ENCODE data around the gene IFIT1.

Gene IFIT1

DNA sequence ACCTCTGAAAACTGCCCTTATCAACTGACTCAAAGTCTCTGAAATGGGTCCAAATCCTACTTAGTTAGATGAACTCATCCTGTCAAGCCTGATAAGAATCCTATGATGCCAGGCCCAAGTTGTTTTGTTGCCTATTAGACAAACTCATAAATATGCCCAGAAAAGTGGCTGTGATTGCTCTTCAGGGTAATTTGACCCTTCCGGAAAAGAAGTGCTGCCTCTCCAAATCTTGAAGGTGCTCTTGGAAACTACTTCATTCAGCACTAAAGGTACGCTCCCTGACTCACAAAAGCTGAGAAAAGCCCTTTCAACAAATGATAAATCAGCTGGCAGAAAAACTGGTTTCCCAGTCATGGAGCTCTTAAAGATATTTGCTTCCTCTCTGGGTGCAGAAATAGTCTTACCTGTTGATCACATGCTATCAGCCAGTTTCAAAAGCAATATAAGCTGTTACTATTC is 28.6 kb downstream of the IFIT1 start:
- no peak overlapping the region for H3K27ac ChIP-seq (ENCODE audit: extremely low read depth, low read depth, low read length)
- TF ChIP-seq SCRT2 (tag by site-specific recombination; IDR thresholded peaks at IDR 0.05) (peak; percentile 65), ZNF37A (tag by site-specific recombination; IDR thresholded peaks at IDR 0.05) (no peak)
- ChIA-PET CTCF (interaction anchor here (0.9 kb wide), 1 partner anchor 45 kb away, joined by 3 read pairs; no protein-coding TSS in a partner anchor), POLR2A (no interaction called here)
- H3K4me3 ChIP-seq (ENCODE audit: low read depth, low read length), result no peak overlapping the region
- H3K9me3 ChIP-seq (ENCODE audit: control insufficient read depth, insufficient read depth, low read depth, low read length), result no peaks in the 10 kb centered on the region
- H3K36me3 ChIP-seq (ENCODE audit: control insufficient read depth in 2 of 2, insufficient read depth in 1 of 2, low read length in 2 of 2), result peaks cover 7 to 27% of the 10 kb centered on the region in 2 experiments
- 0 out of 2 replicates have a peak, but pooled peaks cover 3% of the 10 kb centered on the region for H3K4me1 ChIP-seq (ENCODE audit: control insufficient read depth, insufficient read depth, low read length)

DNA sequence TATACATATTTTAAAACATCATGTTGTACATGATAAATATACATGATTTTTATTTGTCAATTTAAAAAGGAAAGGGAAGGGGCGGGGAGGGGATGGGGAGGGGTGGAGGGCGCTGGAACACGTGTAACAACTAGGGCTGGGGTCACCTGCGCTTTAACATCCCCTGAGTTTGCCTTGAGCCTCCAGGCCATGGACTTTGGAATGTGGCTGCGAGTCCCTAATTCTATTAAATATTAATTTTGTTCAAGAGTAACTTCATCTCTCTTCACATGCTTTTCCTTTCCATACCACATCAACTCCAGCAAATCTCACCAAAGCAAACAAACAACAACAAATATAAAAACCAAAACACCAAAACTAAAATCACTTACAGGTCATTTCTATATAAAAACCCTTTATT is 32.6 kb downstream of the IFIT1 start:
- TF ChIP-seq ZBTB17 (tag by site-specific recombination; IDR thresholded peaks at IDR 0.05) (no peak), ZNF707 (tag by site-specific recombination; IDR thresholded peaks at IDR 0.05) (no peak), ZNF768 (tag by site-specific recombination; IDR thresholded peaks at IDR 0.05) (no peak), ZNF624 (tag by site-specific recombination; IDR thresholded peaks at IDR 0.05) (no peak)
- CTCF ChIA-PET, result interaction anchor here (0.6 to 2.2 kb wide), 2 partner anchors 140 to 349 kb away, joined by 3 to 7 read pairs; no protein-coding TSS in a partner anchor

DNA sequence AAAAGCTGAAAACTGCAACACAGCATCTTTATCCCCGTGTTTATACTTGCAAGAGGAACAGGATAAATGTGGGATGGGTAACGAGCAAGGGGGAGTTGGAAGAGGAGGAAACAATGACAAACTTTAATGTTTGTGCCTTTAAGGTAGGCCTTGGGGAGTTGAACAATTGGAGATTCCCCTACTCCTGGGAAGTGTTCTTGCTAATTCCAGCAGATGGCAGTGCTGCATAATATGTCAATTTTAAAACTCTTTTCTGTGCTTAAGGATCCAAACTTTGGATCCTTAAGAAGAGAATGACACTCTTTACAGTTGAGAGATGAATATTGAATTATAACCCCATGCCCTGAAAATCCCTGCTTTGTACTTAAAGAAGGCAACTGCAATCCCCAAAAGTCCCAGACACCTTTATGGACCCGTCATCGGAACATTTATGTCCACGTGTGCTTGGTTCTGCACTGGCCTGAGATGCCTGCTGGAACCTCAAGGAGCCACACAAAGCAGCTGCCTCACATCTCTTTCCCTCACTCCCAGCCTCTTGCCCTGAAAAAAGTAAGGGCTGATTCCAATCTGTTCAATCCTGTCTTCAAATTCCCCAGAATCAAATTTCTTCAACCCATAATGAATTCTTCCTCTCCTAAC is 33.9 kb downstream of the IFIT1 start:
- Histone ChIP-seq H3K4me1 (ENCODE audit: control insufficient read depth, insufficient read depth, low read length) (no peaks in the 10 kb centered on the region), H3K36me3 (ENCODE audit: control insufficient read depth in 2 of 2, insufficient read depth in 1 of 2, low read length in 2 of 2) (peaks cover 0 to 4% of the 10 kb centered on the region in 2 experiments; a peak in 1 of 3 replicates), H3K4me3 (ENCODE audit: low read depth, low read length) (no peak overlapping the region), H3K27ac (ENCODE audit: extremely low read depth, low read depth, low read length) (no peak overlapping the region), H3K9me3 (ENCODE audit: control insufficient read depth, insufficient read depth, low read depth, low read length) (no peaks in the 10 kb centered on the region)
- CTCF ChIA-PET, result interaction anchor here (0.5 to 2.2 kb wide), 9 partner anchors 40 to 1206 kb away, joined by 3 to 7 read pairs (median 3); no protein-coding TSS in a partner anchor
- POLR2A ChIA-PET, result no interaction called here
- TF ChIP-seq ZNF239 (tag by site-specific recombination; IDR thresholded peaks at IDR 0.05), result no peak
- TF ChIP-seq ZNF155 (tag by site-specific recombination; IDR thresholded peaks at IDR 0.05), result no peak
- peak; percentile 50 for TF ChIP-seq CTCF (tag by site-specific recombination; IDR thresholded peaks at IDR 0.05)
- peak; percentile 94 for TF ChIP-seq ZNF654 (tag by site-specific recombination; IDR thresholded peaks at IDR 0.05; ENCODE audit: low read depth)

More for the DNA sequence above, 32.6 kb downstream of the IFIT1 start:
- H3K36me3 ChIP-seq (ENCODE audit: control insufficient read depth in 2 of 2, insufficient read depth in 1 of 2, low read length in 2 of 2), result peaks cover 0 to 13% of the 10 kb centered on the region in 2 experiments; a peak in 1 of 3 replicates
- no peaks in the 10 kb centered on the region for H3K9me3 ChIP-seq (ENCODE audit: control insufficient read depth, insufficient read depth, low read depth, low read length)
- H3K27ac ChIP-seq (ENCODE audit: extremely low read depth, low read depth, low read length), result no peak overlapping the region
- no peaks in the 10 kb centered on the region for H3K4me1 ChIP-seq (ENCODE audit: control insufficient read depth, insufficient read depth, low read length)
- no peak overlapping the region for H3K4me3 ChIP-seq (ENCODE audit: low read depth, low read length)
- POLR2A ChIA-PET, result no interaction called here

DNA sequence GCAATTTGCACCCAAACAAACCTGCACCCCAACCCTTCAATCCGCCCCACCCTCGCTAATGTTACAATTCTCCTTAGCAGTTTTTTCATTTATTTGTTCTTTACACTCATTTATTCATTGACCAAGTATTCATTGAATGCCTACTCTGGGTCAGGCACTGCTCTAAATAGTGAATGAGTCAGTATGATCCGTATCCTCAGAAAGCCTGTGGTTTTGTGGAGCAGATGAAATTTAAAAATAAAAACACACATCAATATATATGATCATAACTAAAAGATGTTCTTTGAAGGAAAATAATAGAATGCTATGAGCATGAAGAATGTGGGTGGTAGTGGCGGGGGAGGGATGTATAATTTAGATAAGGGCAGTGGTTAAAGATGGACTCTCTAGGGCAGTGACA is 35.2 kb downstream of the IFIT1 start:
- no peak for TF ChIP-seq ZFP3 (tag by site-specific recombination; IDR thresholded peaks at IDR 0.05; ENCODE audit: low read depth)
- no peak for TF ChIP-seq ZNF24 (tag by site-specific recombination; IDR thresholded peaks at IDR 0.05)
- TF ChIP-seq SETDB1 (IDR thresholded peaks at IDR 0.05; ENCODE audit: insufficient read length, low read length), result no peak
- TF ChIP-seq ZNF560 (tag by site-specific recombination; IDR thresholded peaks at IDR 0.05; ENCODE audit: borderline replicate concordance), result no peak
- TF ChIP-seq ZNF23 (tag by site-specific recombination; IDR thresholded peaks at IDR 0.05; ENCODE audit: borderline replicate concordance), result no peak
- CTCF ChIA-PET, result interaction anchor here (0.7 to 2.9 kb wide), 6 partner anchors 10 to 412 kb away, joined by 3 to 16 read pairs (median 4); no protein-coding TSS in a partner anchor

More for the DNA sequence above, 35.2 kb downstream of the IFIT1 start:
- no peaks in the 10 kb centered on the region for H3K4me1 ChIP-seq (ENCODE audit: control insufficient read depth, insufficient read depth, low read length)
- POLR2A ChIA-PET, result no interaction called here
- no peaks in the 10 kb centered on the region for H3K36me3 ChIP-seq (ENCODE audit: control insufficient read depth in 2 of 2, insufficient read depth in 1 of 2, low read length in 2 of 2)
- no peaks in the 10 kb centered on the region for H3K9me3 ChIP-seq (ENCODE audit: control insufficient read depth, insufficient read depth, low read depth, low read length)
- H3K4me3 ChIP-seq (ENCODE audit: low read depth, low read length), result no peak overlapping the region
- no peak overlapping the region for H3K27ac ChIP-seq (ENCODE audit: extremely low read depth, low read depth, low read length)

All from HEK293 (cell line).